Urinary bladder (tissue), 4 donors: ENCODE data around the gene C3orf70. TPM values are rescaled to one million over a fixed set of nuclear protein-coding genes. Genes with fewer than 3 reads are reported as not detected.

Experiments
- DNase-seq: peaks from one replicate; pipeline ENCODE4 v3.0.0-alpha.2; 2015; ENCODE audit errors: extremely low spot score
- H3K27ac ChIP-seq: one replicate; pipeline ENCODE4 v1.5.1; 2013; ENCODE audit warnings: low read depth, mild to moderate bottlenecking, moderate library complexity
- H3K36me3 ChIP-seq: one replicate; pipeline ENCODE4 v1.6.1; 2013; ENCODE audit warnings: mild to moderate bottlenecking, moderate library complexity; ENCODE audit not compliant: insufficient read depth
- H3K4me1 ChIP-seq: one replicate; pipeline ENCODE4 v1.6.1; 2013; ENCODE audit warnings: mild to moderate bottlenecking, moderate library complexity; ENCODE audit not compliant: insufficient read depth
- H3K4me3 ChIP-seq: one replicate; pipeline ENCODE4 v1.5.1; 2013; ENCODE audit warnings: low read depth, low read length
- WGBS: extraction: QIAGEN DNeasy Blood & Tissue Kit; methylation state at CpG from one replicate; pipeline ENCODE4 v1.1.7; 2013; 5-methylcytosine and 5-hydroxymethylcytosine counted together
- polyA plus RNA-seq: library from polyadenylated mRNA; stranded (reverse); fragments of 200-250 nt; gene quantifications from one replicate; pipeline ENCODE4 v1.2.3, GENCODE V29; 2013
- total RNA-seq: library from RNA; depleted of rRNA; stranded (reverse); fragments of >200 nt; gene quantifications from one replicate; pipeline ENCODE4 v1.2.3, GENCODE V29; 2014
- donor health status: healthy with polysubstance abuse.
- donor health status: healthy.

C3orf70 gene
- total and polyA plus RNA-seq, 2 donors = 13.6 to 29.9 TPM

- Histone ChIP-seq H3K4me1 (no peaks in the 10 kb centered on the region), H3K27ac (no peak overlapping the region), H3K4me3 (no peak overlapping the region), H3K36me3 (no peaks in the 10 kb centered on the region)
- DNase-seq = no peak
- 83% methylated on average over 8 of the region's 8 CpGs for WGBS
These were observed 9.8 kb upstream of the C3orf70 start for GRCh38 chr3:185162634-185163033.

GRCh38 chr3:185161761-185162160, 8.9 kb upstream of the C3orf70 start:
- WGBS = 74% methylated on average over 5 of the region's 5 CpGs
- no peak for DNase-seq

GRCh38 chr3:185157347-185157746, 4.5 kb upstream of the C3orf70 start:
- 89% methylated on average over 3 of the region's 3 CpGs for WGBS
- H3K4me3 ChIP-seq = no peak overlapping the region
- no peak for DNase-seq

More at GRCh38 chr3:185161761-185162160, 8.9 kb upstream of the C3orf70 start:
- no peak overlapping the region for H3K4me3 ChIP-seq
- no peaks in the 10 kb centered on the region for H3K36me3 ChIP-seq
- H3K4me1 ChIP-seq = no peaks in the 10 kb centered on the region
- no peak overlapping the region for H3K27ac ChIP-seq

GRCh38 chr3:185155678-185156077, 2.8 kb upstream of the C3orf70 start:
- Histone ChIP-seq H3K4me3 (no peak overlapping the region), H3K4me1 (no peaks in the 10 kb centered on the region), H3K27ac (no peak overlapping the region), H3K36me3 (no peaks in the 10 kb centered on the region)
- 92% methylated on average over 5 of the region's 5 CpGs for WGBS
- DNase-seq = no peak

More at GRCh38 chr3:185157347-185157746, 4.5 kb upstream of the C3orf70 start:
- Histone ChIP-seq H3K4me1 (no peaks in the 10 kb centered on the region), H3K27ac (no peak overlapping the region), H3K36me3 (no peaks in the 10 kb centered on the region)

- WGBS = 69% methylated on average over 16 of the region's 16 CpGs
- H3K27ac ChIP-seq = no peak overlapping the region
These were observed 1.2 kb upstream of the C3orf70 start for GRCh38 chr3:185153861-185154629.

GRCh38 chr3:185153171-185153771, 411 bp upstream of the C3orf70 start:
- peak overlapping the region; percentile 30 for H3K27ac ChIP-seq
- no peaks in the 10 kb centered on the region for H3K4me1 ChIP-seq
- WGBS = 1% methylated on average over 53 of the region's 53 CpGs

More at GRCh38 chr3:185153861-185154629, 1.2 kb upstream of the C3orf70 start:
- H3K4me3 ChIP-seq = no peak overlapping the region
- no peak for DNase-seq
- H3K4me1 ChIP-seq = no peaks in the 10 kb centered on the region
- no peaks in the 10 kb centered on the region for H3K36me3 ChIP-seq

GRCh38 chr3:185151964-185152409, 873 bp downstream of the C3orf70 start:
- Histone ChIP-seq H3K36me3 (no peaks in the 10 kb centered on the region), H3K27ac (no peak overlapping the region), H3K4me1 (no peaks in the 10 kb centered on the region), H3K4me3 (peak overlapping the region; percentile 60)
- no peak for DNase-seq
- WGBS = 3% methylated on average over 9 of the region's 9 CpGs

More at GRCh38 chr3:185153171-185153771, 411 bp upstream of the C3orf70 start:
- DNase-seq = no peak
- H3K36me3 ChIP-seq = no peaks in the 10 kb centered on the region
- peak overlapping the region; percentile 60 for H3K4me3 ChIP-seq

GRCh38 chr3:185151101-185151963, 1.5 kb downstream of the C3orf70 start:
- Histone ChIP-seq H3K36me3 (no peaks in the 10 kb centered on the region), H3K27ac (no peak overlapping the region), H3K4me3 (no peak overlapping the region), H3K4me1 (no peaks in the 10 kb centered on the region)
- 40% methylated on average over 8 of the region's 8 CpGs for WGBS
- no peak for DNase-seq

GRCh38 chr3:185150561-185150960, 2.3 kb downstream of the C3orf70 start:
- 52% methylated on average over 1 of the region's 1 CpG for WGBS
- Histone ChIP-seq H3K36me3 (no peaks in the 10 kb centered on the region), H3K4me1 (no peaks in the 10 kb centered on the region), H3K4me3 (no peak overlapping the region), H3K27ac (no peak overlapping the region)
- DNase-seq = no peak

- H3K27ac ChIP-seq = no peak overlapping the region
- H3K4me3 ChIP-seq = no peak overlapping the region
- no peaks in the 10 kb centered on the region for H3K36me3 ChIP-seq
- no peak for DNase-seq
- WGBS = 42% methylated on average over 3 of the region's 3 CpGs
- no peaks in the 10 kb centered on the region for H3K4me1 ChIP-seq
These were observed 3.3 kb downstream of the C3orf70 start for GRCh38 chr3:185149591-185149990.

- H3K36me3 ChIP-seq = no peaks in the 10 kb centered on the region
- no peaks in the 10 kb centered on the region for H3K4me1 ChIP-seq
- H3K4me3 ChIP-seq = no peak overlapping the region
- H3K27ac ChIP-seq = no peak overlapping the region
- WGBS = 78% methylated on average over 6 of the region's 6 CpGs
- no peak for DNase-seq
These were observed 7.3 kb downstream of the C3orf70 start for GRCh38 chr3:185145511-185145910.

GRCh38 chr3:185144784-185145183, 8.1 kb downstream of the C3orf70 start:
- Histone ChIP-seq H3K27ac (no peak overlapping the region), H3K36me3 (no peaks in the 10 kb centered on the region), H3K4me3 (no peak overlapping the region), H3K4me1 (no peaks in the 10 kb centered on the region)
- 79% methylated on average over 3 of the region's 3 CpGs for WGBS
- DNase-seq = no peak

GRCh38 chr3:185137821-185138220, 15.0 kb downstream of the C3orf70 start:
- no peaks in the 10 kb centered on the region for H3K36me3 ChIP-seq
- no peaks in the 10 kb centered on the region for H3K4me1 ChIP-seq
- DNase-seq = no peak
- 96% methylated on average over 1 of the region's 1 CpG for WGBS
- no peak overlapping the region for H3K27ac ChIP-seq
- no peak overlapping the region for H3K4me3 ChIP-seq
